Measurements from ENCODE around the gene BCAS3.

The BCAS3 gene

GRCh38 chr17:61158376-61158775 is 480.7 kb downstream of the BCAS3 start:
- Histone ChIP-seq H4K20me1 (ENCODE audit: insufficient read depth) (no peaks in the 10 kb centered on the region), H3K79me2 (ENCODE audit: insufficient read depth, low read depth) (no peaks in the 10 kb centered on the region), H3K27ac (no peak overlapping the region), H3K4me1 (ENCODE audit: low read depth, poor library complexity, severe bottlenecking) (no peaks in the 10 kb centered on the region), H3K36me3 (ENCODE audit: insufficient read depth) (no peaks in the 10 kb centered on the region), H3K27me3 (ENCODE audit: insufficient read depth, low read depth) (no peaks in the 10 kb centered on the region), H2AFZ (ENCODE audit: low read depth) (no peak overlapping the region), H3K4me2 (no peak overlapping the region), H3K9ac (no peak overlapping the region), H3K4me3 (IDR thresholded peaks at IDR 0.05; ENCODE audit: insufficient read depth, low read depth, low read length) (no peak overlapping the region)
- TF ChIP-seq CTCF (conservative IDR thresholded peaks at IDR 0.05; ENCODE audit: low read depth, low read length): no peak

GRCh38 chr17:61159221-61159814 is 481.7 kb downstream of the BCAS3 start:
- H3K4me2 ChIP-seq: no peak overlapping the region
- no peak overlapping the region for H3K27ac ChIP-seq
- no peak overlapping the region for H3K4me3 ChIP-seq (IDR thresholded peaks at IDR 0.05; ENCODE audit: insufficient read depth, low read depth, low read length)
- H3K27me3 ChIP-seq (ENCODE audit: insufficient read depth, low read depth): no peaks in the 10 kb centered on the region
- H3K4me1 ChIP-seq (ENCODE audit: low read depth, poor library complexity, severe bottlenecking): no peaks in the 10 kb centered on the region
- no peak overlapping the region for H2AFZ ChIP-seq (ENCODE audit: low read depth)
- TF ChIP-seq CTCF (conservative IDR thresholded peaks at IDR 0.05; ENCODE audit: low read depth, low read length): no peak
- H3K36me3 ChIP-seq (ENCODE audit: insufficient read depth): no peaks in the 10 kb centered on the region
- H3K9ac ChIP-seq: no peak overlapping the region
- no peaks in the 10 kb centered on the region for H3K79me2 ChIP-seq (ENCODE audit: insufficient read depth, low read depth)
- H4K20me1 ChIP-seq (ENCODE audit: insufficient read depth): no peaks in the 10 kb centered on the region

GRCh38 chr17:61160204-61160603 is 482.6 kb downstream of the BCAS3 start:
- no peak overlapping the region for H3K4me3 ChIP-seq (IDR thresholded peaks at IDR 0.05; ENCODE audit: insufficient read depth, low read depth, low read length)

GRCh38 chr17:61160789-61161445 is 483.3 kb downstream of the BCAS3 start:
- TF ChIP-seq CTCF (conservative IDR thresholded peaks at IDR 0.05; ENCODE audit: low read depth, low read length): no peak
- H3K9ac ChIP-seq: no peak overlapping the region
- H3K4me2 ChIP-seq: no peak overlapping the region
- H3K4me1 ChIP-seq (ENCODE audit: low read depth, poor library complexity, severe bottlenecking): no peaks in the 10 kb centered on the region
- H3K4me3 ChIP-seq (IDR thresholded peaks at IDR 0.05; ENCODE audit: insufficient read depth, low read depth, low read length): no peak overlapping the region
- no peaks in the 10 kb centered on the region for H3K79me2 ChIP-seq (ENCODE audit: insufficient read depth, low read depth)
- H3K36me3 ChIP-seq (ENCODE audit: insufficient read depth): no peaks in the 10 kb centered on the region
- H3K27me3 ChIP-seq (ENCODE audit: insufficient read depth, low read depth): no peaks in the 10 kb centered on the region
- no peaks in the 10 kb centered on the region for H4K20me1 ChIP-seq (ENCODE audit: insufficient read depth)
- H3K27ac ChIP-seq: no peak overlapping the region
- no peak overlapping the region for H2AFZ ChIP-seq (ENCODE audit: low read depth)

More at GRCh38 chr17:61160204-61160603, 482.6 kb downstream of the BCAS3 start:
- Histone ChIP-seq H3K36me3 (ENCODE audit: insufficient read depth) (no peaks in the 10 kb centered on the region), H2AFZ (ENCODE audit: low read depth) (no peak overlapping the region), H3K27me3 (ENCODE audit: insufficient read depth, low read depth) (no peaks in the 10 kb centered on the region), H3K27ac (no peak overlapping the region), H4K20me1 (ENCODE audit: insufficient read depth) (no peaks in the 10 kb centered on the region), H3K9ac (no peak overlapping the region), H3K79me2 (ENCODE audit: insufficient read depth, low read depth) (no peaks in the 10 kb centered on the region), H3K4me2 (no peak overlapping the region), H3K4me1 (ENCODE audit: low read depth, poor library complexity, severe bottlenecking) (no peaks in the 10 kb centered on the region)
- no peak for TF ChIP-seq CTCF (conservative IDR thresholded peaks at IDR 0.05; ENCODE audit: low read depth, low read length)

Measured in KMS-11 (cell line).